Adrenal gland (tissue), 12 donors: Measurements from ENCODE around the gene EML1. TPM values are rescaled to one million over a fixed set of nuclear protein-coding genes. Genes with fewer than 3 reads are reported as not detected.

Experiments
- DNase-seq, 7 donors: peaks; one replicate each; pipeline ENCODE4 v3.0.0-alpha.2; 2019 to 2020
- H3K27ac ChIP-seq, 5 donors: fragments of 200-600 bp; sonication (generic) in 4 of 5; 1 replicate in 3 of 5; 2 replicates in 2 of 5; pipeline versions ENCODE4 v1.5.1 to v1.8.0; 2016 to 2020; ENCODE audit warnings: mild to moderate bottlenecking in 1 of 5
- H3K27me3 ChIP-seq: fragments of 200-600 bp; 2 replicates; pipeline ENCODE4 v1.8.0; 2021
- H3K36me3 ChIP-seq, 2 donors: fragments of 200-600 bp; replicated peaks in 1 of 2; 1 replicate in 1 of 2; 2 replicates in 1 of 2; pipeline versions ENCODE4 v1.5.1 to v1.8.0; 2018 to 2022
- H3K4me1 ChIP-seq, 2 donors: fragments of 200-600 bp; replicated peaks in 1 of 2; 1 replicate in 1 of 2; 2 replicates in 1 of 2; pipeline versions ENCODE4 v1.5.1 to v1.8.0; 2018 to 2021
- H3K4me3 ChIP-seq, 4 donors: fragments of 200-600 bp; sonication (generic) in 3 of 4; one replicate each; pipeline ENCODE4 v1.5.1; 2016 to 2018
- H3K9me3 ChIP-seq, 3 donors: fragments of 200-600 bp; sonication (generic) in 1 of 3; replicated peaks in 1 of 3; 1 replicate in 2 of 3; 2 replicates in 1 of 3; pipeline versions ENCODE4 v1.5.1 to v1.8.0; 2016 to 2021
- CTCF ChIP-seq, 6 experiments: fragments of 450-650 bp in 4 of 6; fragments of 200-600 bp in 2 of 6; sonication (generic) in 1 of 6; IDR thresholded peaks; 1 replicate in 5 of 6; 2 replicates in 1 of 6; pipeline versions ENCODE4 v1.5.1 to v1.8.0; 2016 to 2021; ENCODE audit warnings: antibody characterized with exemption in 6 of 6, mild to moderate bottlenecking in 2 of 6, moderate library complexity in 1 of 6
- POLR2A ChIP-seq, 2 donors: fragments of 450-650 bp; IDR thresholded peaks; one replicate each; pipeline ENCODE4 v1.6.1; 2017; ENCODE audit warnings: antibody characterized with exemption in 2 of 2, mild to moderate bottlenecking in 2 of 2, moderate library complexity in 1 of 2
- WGBS, 4 donors: extraction: QIAGEN DNeasy Blood & Tissue Kit in 2 of 4; methylation state at CpG; one replicate each; pipeline versions ENCODE4 v1.1.5 to v1.1.7; 2013 to 2017; 5-methylcytosine and 5-hydroxymethylcytosine counted together
- intact Hi-C, 2 donors: fragments of 100-400 bp; cut with DNase I; formaldehyde crosslinking; loops; one replicate each; pipeline versions ENCODE4 v1.14.1 to v1.15.0; 2022 to 2023
- polyA plus RNA-seq, 3 donors: library from polyadenylated mRNA; stranded (reverse); fragments of 200-250 nt in 2 of 3; fragments of 350-450 nt in 1 of 3; fragmentation: Illumina TruSeq in 1 of 3; extraction: RNeasy Lipid Tissue Mini Kit (QIAGEN cat#74804) in 1 of 3; gene quantifications; one replicate each; pipeline ENCODE4 v1.2.3, GENCODE V29; 2013 to 2014
- total RNA-seq, 9 donors: library from RNA; depleted of rRNA in 4 of 9; stranded (reverse); fragments of >200 nt in 4 of 9; fragments of 120-200 nt in 1 of 9; fragmentation: NEBNext Ultra II Directional in 1 of 9; extraction: Animal tissue kit (Norgen Biotek cat#: 25700) in 1 of 9; gene quantifications; one replicate each; pipeline versions ENCODE4 v1.1.0 to v1.2.4, GENCODE V29; 2013 to 2023
- donor health status: healthy with polysubstance abuse.
- donor health status: Bipolar disorder and iron deficiency.
- donor health status: DM: yes; HTN: yes; CAD: no.
- donor health status: DM: no; HTN: no; CAD: no.
- donor health status: DM: no; HTN: no; CAD: no.
- donor health status: DM: yes; HTN: yes; CAD: no.

EML1 gene
- total and polyA plus RNA-seq, 12 donors, result 5.5 to 59.5 (median 16.2) TPM

DNA sequence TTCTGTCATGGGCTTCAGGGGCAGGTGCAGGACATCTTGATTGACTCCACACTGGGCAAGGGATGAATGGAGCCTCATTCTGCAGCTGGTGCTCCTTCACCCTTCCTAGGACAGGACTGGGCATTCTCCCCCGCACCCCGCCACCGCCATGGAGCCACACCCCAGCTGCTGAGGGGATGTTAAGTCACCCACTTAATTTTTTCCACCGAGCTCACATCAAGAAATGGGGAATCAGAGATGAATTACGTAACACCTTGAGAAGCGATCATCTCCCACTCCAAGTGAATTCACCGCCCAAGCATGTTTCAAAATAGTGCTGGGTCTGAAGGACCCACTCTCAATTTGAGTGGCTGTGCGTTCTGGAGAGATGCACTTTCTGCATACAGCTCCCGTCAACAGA lies 94.2 kb downstream of the EML1 start:
- no peaks in the 10 kb centered on the region for H3K9me3 ChIP-seq
- TF ChIP-seq CTCF (IDR thresholded peaks at IDR 0.05) (no peak), POLR2A (IDR thresholded peaks at IDR 0.05) (no peak)
- no peaks in the 10 kb centered on the region for H3K36me3 ChIP-seq
- DNase-seq, result no peak
- no peaks in the 10 kb centered on the region for H3K4me1 ChIP-seq
- intact Hi-C loops, result loop anchor here (5.0 kb wide), 2 partner anchors 160 to 210 kb away; no protein-coding TSS in a partner anchor
- no peak overlapping the region for H3K27ac ChIP-seq
- 90 to 94% (median 93%) methylated on average over 9 of the region's 9 CpGs for WGBS, 4 donors
- H3K27me3 ChIP-seq, result no peaks in the 10 kb centered on the region
- H3K4me3 ChIP-seq, result no peak overlapping the region

GRCh38 chr14:99888149-99888548 lies 94.9 kb downstream of the EML1 start:
- no peaks in the 10 kb centered on the region for H3K36me3 ChIP-seq
- no peaks in the 10 kb centered on the region for H3K4me1 ChIP-seq
- DNase-seq, result no peak
- H3K9me3 ChIP-seq, result no peaks in the 10 kb centered on the region
- H3K27ac ChIP-seq, result no peak overlapping the region
- H3K4me3 ChIP-seq, result no peak overlapping the region
- TF ChIP-seq CTCF (IDR thresholded peaks at IDR 0.05) (no peak), POLR2A (IDR thresholded peaks at IDR 0.05) (no peak)
- no peaks in the 10 kb centered on the region for H3K27me3 ChIP-seq
- 89 to 94% (median 92%) methylated on average over 5 of the region's 5 CpGs for WGBS, 4 donors
- intact Hi-C loops, result loop anchor here (5.0 kb wide), 2 partner anchors 161 to 211 kb away; no protein-coding TSS in a partner anchor

GRCh38 chr14:99889268-99889667 lies 96.1 kb downstream of the EML1 start:
- H3K36me3 ChIP-seq, result no peaks in the 10 kb centered on the region
- intact Hi-C loops, result loop anchor here (5.0 kb wide), 2 partner anchors 162 to 212 kb away; no protein-coding TSS in a partner anchor

GRCh38 chr14:99891266-99891665 lies 98.1 kb downstream of the EML1 start:
- 91 to 96% (median 93%) methylated on average over 2 of the region's 2 CpGs for WGBS, 4 donors
- Histone ChIP-seq H3K9me3 (no peaks in the 10 kb centered on the region), H3K27ac (no peak overlapping the region), H3K4me1 (no peaks in the 10 kb centered on the region), H3K4me3 (no peak overlapping the region), H3K27me3 (no peaks in the 10 kb centered on the region), H3K36me3 (no peaks in the 10 kb centered on the region)
- intact Hi-C loops, result no loop called here
- no peak for TF ChIP-seq CTCF (IDR thresholded peaks at IDR 0.05)
- no peak for TF ChIP-seq POLR2A (IDR thresholded peaks at IDR 0.05)
- DNase-seq, result no peak

More at GRCh38 chr14:99889268-99889667, 96.1 kb downstream of the EML1 start:
- TF ChIP-seq CTCF (IDR thresholded peaks at IDR 0.05) (no peak), POLR2A (IDR thresholded peaks at IDR 0.05) (no peak)
- Histone ChIP-seq H3K9me3 (no peaks in the 10 kb centered on the region), H3K4me1 (no peaks in the 10 kb centered on the region), H3K27me3 (no peaks in the 10 kb centered on the region), H3K27ac (no peak overlapping the region), H3K4me3 (no peak overlapping the region)
- WGBS, 4 donors, result 86 to 95% (median 94%) methylated on average over 11 of the region's 11 CpGs
- DNase-seq, result no peak
